Natural killer cell (primary cell): ENCODE data around the gene STAG2. TPM values are rescaled to one million over a fixed set of nuclear protein-coding genes. Genes with fewer than 3 reads are reported as not detected.
"Not testable (repeated sequence)": the region's sequence is repeated elsewhere in the genome, so short reads cannot be mapped to it uniquely, and the experiment has no call there.

Source experiments
- ATAC-seq, 3 donors: fragments of 150-1000 bp in 2 of 3; fragments of 200-7000 bp in 1 of 3; cut with Tn5 transposase; 1 replicate in 1 of 3; 2 replicates in 2 of 3; pipeline ENCODE4 v1.10.0; 2021; ENCODE audit warnings: mild to moderate bottlenecking in 2 of 3, moderate library complexity in 2 of 3
- DNase-seq, 2 donors: peaks; one replicate each; pipeline versions ENCODE4 v3.0.0 to v3.0.0-alpha.2; 2013 to 2021; ENCODE audit warnings: mixed read lengths in 1 of 2
- H3K27ac ChIP-seq: one replicate; pipeline ENCODE4 v1.5.1; 2013; ENCODE audit warnings: mild to moderate bottlenecking, low read length
- H3K27me3 ChIP-seq: one replicate; pipeline ENCODE4 v1.6.1; 2013; ENCODE audit warnings: low read length; ENCODE audit not compliant: control insufficient read depth, insufficient read depth
- H3K36me3 ChIP-seq: one replicate; pipeline ENCODE4 v1.6.1; 2013; ENCODE audit warnings: low read length; ENCODE audit not compliant: control insufficient read depth, insufficient read depth
- H3K4me1 ChIP-seq: one replicate; pipeline ENCODE4 v1.6.1; 2013; ENCODE audit warnings: low read length; ENCODE audit not compliant: control insufficient read depth, insufficient read depth
- H3K4me3 ChIP-seq: one replicate; pipeline ENCODE4 v1.5.1; 2013; ENCODE audit warnings: low read length
- H3K9me3 ChIP-seq: one replicate; pipeline ENCODE4 v1.6.1; 2013; ENCODE audit warnings: low read length; ENCODE audit not compliant: control insufficient read depth, insufficient read depth
- H3K27ac Mint-ChIP-seq, 2 donors: one replicate each; pipeline ENCODE4 v1.8.0; 2022; ENCODE audit warnings: mild to moderate bottlenecking in 2 of 2, mixed read lengths in 2 of 2, moderate library complexity in 1 of 2
- H3K27me3 Mint-ChIP-seq, 2 donors: one replicate each; pipeline ENCODE4 v1.8.0; 2022; ENCODE audit warnings: low read depth in 2 of 2, mixed read lengths in 2 of 2
- H3K36me3 Mint-ChIP-seq: one replicate; pipeline ENCODE4 v1.8.0; 2022; ENCODE audit warnings: mixed read lengths
- H3K4me1 Mint-ChIP-seq, 2 donors: one replicate each; pipeline ENCODE4 v1.8.0; 2022; ENCODE audit warnings: mixed read lengths in 2 of 2
- H3K4me3 Mint-ChIP-seq: one replicate; pipeline ENCODE4 v1.8.0; 2022; ENCODE audit warnings: mild to moderate bottlenecking, moderate library complexity, mixed read lengths
- H3K9me3 Mint-ChIP-seq, 2 donors: one replicate each; pipeline ENCODE4 v1.8.0; 2022; ENCODE audit warnings: mixed read lengths in 2 of 2
- WGBS: methylation state at CpG from one replicate; pipeline ENCODE4 v1.1.7; 2013; ENCODE audit warnings: missing lambda C conversion rate; ENCODE audit not compliant: insufficient coverage; 5-methylcytosine and 5-hydroxymethylcytosine counted together
- intact Hi-C: fragments of 100-400 bp; cut with micrococcal nuclease; formaldehyde crosslinking; loops from one replicate; pipeline ENCODE4 v1.14.2; 2022
- total RNA-seq, 4 donors: library from RNA; stranded (reverse); fragments of 120-200 nt in 1 of 4; gene quantifications; one replicate each; pipeline versions ENCODE4 v1.2.3 to v1.2.4, GENCODE V29; 2013 to 2022
- TF ChIP-seq, protein P1 (sequence below): fragments of 200-600 bp; IDR thresholded peaks from one replicate; pipeline ENCODE4 v1.8.0; 2022; ENCODE audit warnings: antibody characterized with exemption

Gene STAG2
- total RNA-seq, 3 donors from 2014 or later (not counting 1 experiment from before 2014, with no cell fraction given) = 91.7 to 97.2 (median 92.4) TPM

DNA sequence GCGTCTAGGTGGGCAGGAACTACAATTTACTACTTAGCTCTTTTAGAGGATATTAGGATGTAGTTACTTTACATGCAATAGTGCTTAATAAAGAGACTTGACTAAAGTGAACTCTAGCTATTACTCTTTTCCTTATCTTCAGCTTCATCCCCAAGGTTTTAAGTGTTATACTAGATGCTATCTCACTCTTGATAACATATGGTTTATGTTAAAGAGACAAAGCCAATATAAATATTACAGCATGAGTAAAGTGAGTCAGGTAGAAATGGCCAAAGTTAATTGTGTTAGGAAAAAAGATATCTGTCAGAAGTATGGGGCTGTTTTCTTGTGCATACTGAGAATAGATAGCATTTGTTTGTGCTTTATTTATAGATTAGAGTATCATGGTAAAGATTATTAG is 80.5 kb downstream of the STAG2 start:
- Mint-ChIP-seq H3K27me3 (no peaks in the 10 kb centered on the region), H3K36me3 (no peaks in the 10 kb centered on the region), H3K4me3 (no peak overlapping the region), H3K4me1 (peaks cover 7 to 14% of the 10 kb centered on the region in 2 donors), H3K27ac (peak overlapping the region; percentile 63 to 69), H3K9me3 (no peaks in the 10 kb centered on the region)
- no peak for ATAC-seq
- WGBS = no CpG with 5 or more reads among the region's 1 CpG
- TF ChIP-seq, protein P1, sequence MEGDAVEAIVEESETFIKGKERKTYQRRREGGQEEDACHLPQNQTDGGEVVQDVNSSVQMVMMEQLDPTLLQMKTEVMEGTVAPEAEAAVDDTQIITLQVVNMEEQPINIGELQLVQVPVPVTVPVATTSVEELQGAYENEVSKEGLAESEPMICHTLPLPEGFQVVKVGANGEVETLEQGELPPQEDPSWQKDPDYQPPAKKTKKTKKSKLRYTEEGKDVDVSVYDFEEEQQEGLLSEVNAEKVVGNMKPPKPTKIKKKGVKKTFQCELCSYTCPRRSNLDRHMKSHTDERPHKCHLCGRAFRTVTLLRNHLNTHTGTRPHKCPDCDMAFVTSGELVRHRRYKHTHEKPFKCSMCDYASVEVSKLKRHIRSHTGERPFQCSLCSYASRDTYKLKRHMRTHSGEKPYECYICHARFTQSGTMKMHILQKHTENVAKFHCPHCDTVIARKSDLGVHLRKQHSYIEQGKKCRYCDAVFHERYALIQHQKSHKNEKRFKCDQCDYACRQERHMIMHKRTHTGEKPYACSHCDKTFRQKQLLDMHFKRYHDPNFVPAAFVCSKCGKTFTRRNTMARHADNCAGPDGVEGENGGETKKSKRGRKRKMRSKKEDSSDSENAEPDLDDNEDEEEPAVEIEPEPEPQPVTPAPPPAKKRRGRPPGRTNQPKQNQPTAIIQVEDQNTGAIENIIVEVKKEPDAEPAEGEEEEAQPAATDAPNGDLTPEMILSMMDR = no peak
- Histone ChIP-seq H3K4me1 (no peaks in the 10 kb centered on the region), H3K4me3 (no peak overlapping the region), H3K27ac (no peak overlapping the region), H3K9me3 (no peaks in the 10 kb centered on the region), H3K36me3 (peaks cover 14% of the 10 kb centered on the region), H3K27me3 (no peaks in the 10 kb centered on the region)
- no peak for DNase-seq
- intact Hi-C loops = no loop called here

DNA sequence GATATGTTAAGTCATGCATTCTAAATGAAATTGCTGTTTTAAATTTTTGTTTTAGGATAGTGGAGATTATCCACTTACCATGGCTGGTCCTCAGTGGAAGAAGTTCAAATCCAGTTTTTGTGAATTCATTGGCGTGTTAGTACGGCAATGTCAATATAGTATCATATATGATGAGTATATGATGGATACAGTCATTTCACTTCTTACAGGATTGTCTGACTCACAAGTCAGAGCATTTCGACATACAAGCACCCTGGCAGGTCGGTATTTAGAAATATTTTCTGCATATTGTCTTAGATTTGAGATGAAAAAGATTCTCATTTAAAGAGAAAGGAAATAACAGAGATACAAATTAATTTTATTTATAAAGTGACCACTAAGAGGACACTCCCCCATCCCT is 83.6 kb downstream of the STAG2 start:
- Mint-ChIP-seq H3K27ac (peak overlapping the region; percentile 19 to 47), H3K9me3 (no peaks in the 10 kb centered on the region)
- H3K36me3 ChIP-seq = peaks cover 22% of the 10 kb centered on the region

DNA sequence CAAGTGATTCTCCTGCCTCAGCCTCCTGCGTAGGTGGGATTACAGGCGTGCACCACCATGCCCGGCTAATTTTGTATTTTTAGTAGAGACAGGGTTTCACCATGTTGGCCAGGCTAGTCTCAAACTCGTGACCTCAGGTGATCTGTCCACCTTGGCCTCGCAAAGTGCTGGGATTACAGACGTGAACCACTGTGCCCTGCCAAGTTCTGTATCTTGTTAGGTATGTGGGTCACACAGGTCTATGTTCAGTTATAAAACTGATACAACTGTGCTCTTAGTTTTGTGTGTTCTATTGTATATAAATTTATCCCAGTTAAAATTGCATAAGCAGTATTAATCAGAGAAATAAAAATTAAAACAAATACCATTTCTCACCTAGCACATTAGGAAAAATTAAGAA is 122.9 kb downstream of the STAG2 start:
- H3K9me3 ChIP-seq, H3K27me3 ChIP-seq, H3K36me3 Mint-ChIP-seq, H3K4me3 Mint-ChIP-seq, intact Hi-C loops, H3K4me1 ChIP-seq, H3K27ac Mint-ChIP-seq, H3K9me3 Mint-ChIP-seq, H3K27me3 Mint-ChIP-seq, DNase-seq, H3K4me1 Mint-ChIP-seq, H3K27ac ChIP-seq, H3K4me3 ChIP-seq, ATAC-seq: not testable (repeated sequence)
- peaks cover 45% of the 10 kb centered on the region for H3K36me3 ChIP-seq
- 65% methylated on average over 3 of the region's 6 CpGs for WGBS

More for the DNA sequence above, 83.6 kb downstream of the STAG2 start:
- Mint-ChIP-seq H3K4me3 (no peak overlapping the region), H3K36me3 (no peaks in the 10 kb centered on the region), H3K4me1 (peaks cover 7 to 14% of the 10 kb centered on the region in 2 donors), H3K27me3 (no peaks in the 10 kb centered on the region)
- DNase-seq (no peak), ATAC-seq (no peak)
- H3K9me3 ChIP-seq = no peaks in the 10 kb centered on the region
- no peaks in the 10 kb centered on the region for H3K4me1 ChIP-seq
- WGBS = no CpG with 5 or more reads among the region's 4 CpGs
- intact Hi-C loops = no loop called here
- H3K27ac ChIP-seq = no peak overlapping the region
- TF ChIP-seq, protein P1 = no peak
- no peaks in the 10 kb centered on the region for H3K27me3 ChIP-seq
- H3K4me3 ChIP-seq = no peak overlapping the region

DNA sequence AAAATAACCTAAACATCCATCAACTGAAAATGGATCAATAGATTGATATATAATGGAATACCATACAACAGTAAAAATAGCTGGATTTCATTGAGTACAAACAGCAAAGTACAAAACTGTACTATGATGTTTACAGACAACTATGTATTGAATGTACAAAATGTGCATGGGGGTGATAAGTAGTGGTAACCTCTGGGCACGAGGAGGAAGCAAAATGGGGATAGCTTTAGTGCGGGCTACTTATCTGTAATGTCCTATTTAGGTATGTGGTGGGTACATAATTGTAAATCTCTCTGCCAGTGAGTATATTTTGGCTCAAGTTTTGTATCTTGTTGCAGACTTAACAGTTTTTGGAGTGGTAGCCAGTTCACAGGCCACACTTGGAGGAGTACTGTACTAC is 123.6 kb downstream of the STAG2 start:
- no peak overlapping the region for H3K4me3 Mint-ChIP-seq
- no peaks in the 10 kb centered on the region for H3K27me3 Mint-ChIP-seq
- H3K9me3 ChIP-seq = no peaks in the 10 kb centered on the region
- H3K4me1 ChIP-seq = no peaks in the 10 kb centered on the region
- peaks cover 44% of the 10 kb centered on the region for H3K36me3 ChIP-seq
- intact Hi-C loops = no loop called here
- H3K4me1 Mint-ChIP-seq = peaks cover 0 to 12% of the 10 kb centered on the region in 2 donors
- H3K27me3 ChIP-seq = no peaks in the 10 kb centered on the region
- no peak overlapping the region for H3K4me3 ChIP-seq
- peak overlapping the region in 1 of 2 donors; percentile 38 for H3K27ac Mint-ChIP-seq
- no peak overlapping the region for H3K27ac ChIP-seq
- DNase-seq (no peak), ATAC-seq (no peak)
- H3K36me3 Mint-ChIP-seq = no peaks in the 10 kb centered on the region
- WGBS = 100% methylated on average over 2 of the region's 2 CpGs
- TF ChIP-seq, protein P1 = no peak
- no peaks in the 10 kb centered on the region for H3K9me3 Mint-ChIP-seq
